ENCODE data around the gene GPATCH8.

The GPATCH8 gene

DNA sequence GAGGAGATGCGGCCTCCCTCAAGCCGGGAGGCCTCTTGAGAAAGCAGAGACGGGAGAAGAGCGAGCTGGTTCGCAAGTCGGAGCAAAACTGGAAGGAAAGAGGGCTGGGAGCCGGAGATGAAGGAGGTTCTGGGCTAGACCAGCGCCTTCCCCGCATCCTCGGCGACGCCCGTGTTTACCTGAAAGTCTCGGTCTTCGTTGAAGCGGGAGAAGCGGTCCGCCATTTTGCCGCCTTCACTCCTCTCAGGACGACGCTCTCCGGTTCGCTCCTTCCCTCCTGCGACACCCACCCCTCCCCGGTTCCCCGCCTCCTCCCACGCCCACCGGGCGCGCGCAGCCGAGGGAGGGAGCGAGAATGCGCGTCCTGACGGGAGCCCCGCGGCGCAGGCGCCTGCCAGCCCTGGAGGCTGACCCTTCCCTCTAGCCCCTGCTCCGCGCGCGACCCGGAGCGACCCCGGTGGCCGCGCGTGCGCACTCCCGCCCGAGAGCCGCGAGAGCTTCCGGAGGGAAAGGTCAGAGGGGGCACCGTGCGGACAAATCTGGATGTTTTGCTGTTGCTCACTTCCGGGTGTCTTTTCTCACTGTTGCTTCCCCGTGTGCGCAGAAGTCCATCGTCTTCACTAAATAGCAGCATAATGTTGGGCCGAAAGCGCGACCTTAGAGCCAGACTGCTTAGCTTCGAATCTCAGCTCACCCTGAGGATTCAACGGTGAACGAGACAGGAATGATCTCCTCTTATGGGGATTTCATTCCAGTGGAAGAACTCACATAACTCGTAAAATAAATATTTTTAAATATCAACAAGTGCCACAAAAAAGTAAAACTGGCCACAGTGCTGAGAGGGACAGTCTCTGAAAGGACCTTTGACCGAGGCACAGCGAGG is at the start of gene GPATCH8:
Gene GPATCH8, minus strand, starts transcription at position 260 of the 883 bp plus-strand sequence. Its CDS starts 36 bp downstream, at position 224.
- TF ChIP-seq, protein P1, sequence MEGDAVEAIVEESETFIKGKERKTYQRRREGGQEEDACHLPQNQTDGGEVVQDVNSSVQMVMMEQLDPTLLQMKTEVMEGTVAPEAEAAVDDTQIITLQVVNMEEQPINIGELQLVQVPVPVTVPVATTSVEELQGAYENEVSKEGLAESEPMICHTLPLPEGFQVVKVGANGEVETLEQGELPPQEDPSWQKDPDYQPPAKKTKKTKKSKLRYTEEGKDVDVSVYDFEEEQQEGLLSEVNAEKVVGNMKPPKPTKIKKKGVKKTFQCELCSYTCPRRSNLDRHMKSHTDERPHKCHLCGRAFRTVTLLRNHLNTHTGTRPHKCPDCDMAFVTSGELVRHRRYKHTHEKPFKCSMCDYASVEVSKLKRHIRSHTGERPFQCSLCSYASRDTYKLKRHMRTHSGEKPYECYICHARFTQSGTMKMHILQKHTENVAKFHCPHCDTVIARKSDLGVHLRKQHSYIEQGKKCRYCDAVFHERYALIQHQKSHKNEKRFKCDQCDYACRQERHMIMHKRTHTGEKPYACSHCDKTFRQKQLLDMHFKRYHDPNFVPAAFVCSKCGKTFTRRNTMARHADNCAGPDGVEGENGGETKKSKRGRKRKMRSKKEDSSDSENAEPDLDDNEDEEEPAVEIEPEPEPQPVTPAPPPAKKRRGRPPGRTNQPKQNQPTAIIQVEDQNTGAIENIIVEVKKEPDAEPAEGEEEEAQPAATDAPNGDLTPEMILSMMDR (conservative IDR thresholded peaks at IDR 0.05; ENCODE audit: low read depth, low read length): no peak
- peak within 1 kb of the TSS; percentile 91 for H3K9ac ChIP-seq
- peaks cover 47% of the 10 kb centered on the region for H3K79me2 ChIP-seq (ENCODE audit: insufficient read depth, low read depth)
- H3K27me3 ChIP-seq (ENCODE audit: insufficient read depth, low read depth): no peaks in the 10 kb centered on the region
- H3K27ac ChIP-seq: peak within 1 kb of the TSS; percentile 89
- H3K4me2 ChIP-seq: peak within 1 kb of the TSS; percentile 98
- H3K36me3 ChIP-seq (ENCODE audit: insufficient read depth): no peaks in the 10 kb centered on the region
- H3K4me3 ChIP-seq (IDR thresholded peaks at IDR 0.05; ENCODE audit: insufficient read depth, low read depth, low read length): peak within 1 kb of the TSS; percentile 43
- H3K4me1 ChIP-seq (ENCODE audit: low read depth, poor library complexity, severe bottlenecking): peaks cover 30% of the 10 kb centered on the region
- peaks cover 28% of the 10 kb centered on the region; the same call in 1 of the 2 replicates for H4K20me1 ChIP-seq (ENCODE audit: insufficient read depth)
- peak within 1 kb of the TSS; percentile 81 for H2AFZ ChIP-seq (ENCODE audit: low read depth)

GRCh38 chr17:44552361-44552760 is 49.2 kb upstream of the GPATCH8 start:
- Histone ChIP-seq H3K36me3 (ENCODE audit: insufficient read depth) (no peaks in the 10 kb centered on the region), H3K27me3 (ENCODE audit: insufficient read depth, low read depth) (0 out of 2 replicates have a peak, but pooled peaks cover 2% of the 10 kb centered on the region), H2AFZ (ENCODE audit: low read depth) (no peak overlapping the region), H3K9ac (no peak overlapping the region), H3K79me2 (ENCODE audit: insufficient read depth, low read depth) (no peaks in the 10 kb centered on the region), H3K4me2 (no peak overlapping the region), H3K4me3 (IDR thresholded peaks at IDR 0.05; ENCODE audit: insufficient read depth, low read depth, low read length) (no peak overlapping the region), H3K4me1 (ENCODE audit: low read depth, poor library complexity, severe bottlenecking) (peaks cover 4% of the 10 kb centered on the region), H4K20me1 (ENCODE audit: insufficient read depth) (no peaks in the 10 kb centered on the region), H3K27ac (no peak overlapping the region)
- TF ChIP-seq, protein P1 (conservative IDR thresholded peaks at IDR 0.05; ENCODE audit: low read depth, low read length): no peak

- TF ChIP-seq, protein P1 (conservative IDR thresholded peaks at IDR 0.05; ENCODE audit: low read depth, low read length): no peak
- no peaks in the 10 kb centered on the region for H3K4me1 ChIP-seq (ENCODE audit: low read depth, poor library complexity, severe bottlenecking)
These were observed 46.5 kb upstream of the GPATCH8 start for GRCh38 chr17:44549686-44550085.

GRCh38 chr17:44548376-44549230 is 45.4 kb upstream of the GPATCH8 start:
- no peaks in the 10 kb centered on the region for H3K36me3 ChIP-seq (ENCODE audit: insufficient read depth)
- no peaks in the 10 kb centered on the region for H3K27me3 ChIP-seq (ENCODE audit: insufficient read depth, low read depth)
- no peak overlapping the region for H3K4me2 ChIP-seq
- H2AFZ ChIP-seq (ENCODE audit: low read depth): no peak overlapping the region
- TF ChIP-seq, protein P1 (conservative IDR thresholded peaks at IDR 0.05; ENCODE audit: low read depth, low read length): no peak
- H4K20me1 ChIP-seq (ENCODE audit: insufficient read depth): no peaks in the 10 kb centered on the region
- no peak overlapping the region for H3K27ac ChIP-seq
- H3K4me3 ChIP-seq (IDR thresholded peaks at IDR 0.05; ENCODE audit: insufficient read depth, low read depth, low read length): no peak overlapping the region
- no peak overlapping the region for H3K9ac ChIP-seq
- H3K4me1 ChIP-seq (ENCODE audit: low read depth, poor library complexity, severe bottlenecking): no peaks in the 10 kb centered on the region
- no peaks in the 10 kb centered on the region for H3K79me2 ChIP-seq (ENCODE audit: insufficient read depth, low read depth)

More at GRCh38 chr17:44549686-44550085, 46.5 kb upstream of the GPATCH8 start:
- Histone ChIP-seq H3K27ac (no peak overlapping the region), H4K20me1 (ENCODE audit: insufficient read depth) (no peaks in the 10 kb centered on the region), H2AFZ (ENCODE audit: low read depth) (no peak overlapping the region), H3K4me3 (IDR thresholded peaks at IDR 0.05; ENCODE audit: insufficient read depth, low read depth, low read length) (no peak overlapping the region), H3K4me2 (no peak overlapping the region), H3K36me3 (ENCODE audit: insufficient read depth) (no peaks in the 10 kb centered on the region), H3K27me3 (ENCODE audit: insufficient read depth, low read depth) (no peaks in the 10 kb centered on the region), H3K9ac (no peak overlapping the region), H3K79me2 (ENCODE audit: insufficient read depth, low read depth) (no peaks in the 10 kb centered on the region)
